Stimulated activated CD4-positive, alpha-beta T cell treated with anti-CD3 and anti-CD28 coated beads, Interleukin-15, amount 100 ng/mL, for 48 hours (primary cell): ENCODE results near the gene FGF14.

ENCODE experiments used
- DNase-seq, 2 donors: peaks; one replicate each; pipeline ENCODE4 v3.0.0-alpha.2; 2020; ENCODE audit warnings: low read depth in 2 of 2

The FGF14 gene

GRCh38 chr13:101728021-101728420, 673.8 kb downstream of the FGF14 start:
- DNase-seq: no peak

GRCh38 chr13:101727118-101727517, 674.7 kb downstream of the FGF14 start:
- no peak for DNase-seq

GRCh38 chr13:101726681-101727080, 675.2 kb downstream of the FGF14 start:
- DNase-seq: no peak

- DNase-seq: no peak
Measured at GRCh38 chr13:101718496-101718895, 683.4 kb downstream of the FGF14 start.

- no peak for DNase-seq
Measured at GRCh38 chr13:101717353-101717752, 684.5 kb downstream of the FGF14 start.

GRCh38 chr13:101714195-101714594, 687.7 kb downstream of the FGF14 start:
- no peak for DNase-seq

GRCh38 chr13:101712026-101712348, 689.9 kb downstream of the FGF14 start:
- DNase-seq: no peak

GRCh38 chr13:101711307-101712025, 690.4 kb downstream of the FGF14 start:
- no peak for DNase-seq

- no peak for DNase-seq
Measured at GRCh38 chr13:101709952-101710351, 691.9 kb downstream of the FGF14 start.

GRCh38 chr13:101708115-101708514, 693.7 kb downstream of the FGF14 start:
- DNase-seq: no peak

- no peak for DNase-seq
Measured at GRCh38 chr13:101707659-101708058, 694.2 kb downstream of the FGF14 start.

GRCh38 chr13:101706651-101707050, 695.2 kb downstream of the FGF14 start:
- DNase-seq: no peak

GRCh38 chr13:101703838-101704237, 698.0 kb downstream of the FGF14 start:
- no peak for DNase-seq

- DNase-seq: no peak
Measured at GRCh38 chr13:101703081-101703480, 698.8 kb downstream of the FGF14 start.

- no peak for DNase-seq
Measured at GRCh38 chr13:101700598-101700997, 701.2 kb downstream of the FGF14 start.

- no peak for DNase-seq
Measured at GRCh38 chr13:101698400-101698799, 703.4 kb downstream of the FGF14 start.

GRCh38 chr13:101697745-101698144, 704.1 kb downstream of the FGF14 start:
- DNase-seq: no peak

- DNase-seq: no peak
Measured at GRCh38 chr13:101695870-101696516, 705.9 kb downstream of the FGF14 start.

GRCh38 chr13:101691341-101691860, 710.4 kb downstream of the FGF14 start:
- DNase-seq: no peak

GRCh38 chr13:101690871-101691270, 711.0 kb downstream of the FGF14 start:
- DNase-seq: no peak

- no peak for DNase-seq
Measured at GRCh38 chr13:101686003-101686402, 715.8 kb downstream of the FGF14 start.

- DNase-seq: no peak
Measured at GRCh38 chr13:101681834-101682233, 720.0 kb downstream of the FGF14 start.

- DNase-seq: no peak
Measured at GRCh38 chr13:101673360-101674105, 728.3 kb downstream of the FGF14 start.
